Measurements from ENCODE around the gene IQCC.

DNA sequence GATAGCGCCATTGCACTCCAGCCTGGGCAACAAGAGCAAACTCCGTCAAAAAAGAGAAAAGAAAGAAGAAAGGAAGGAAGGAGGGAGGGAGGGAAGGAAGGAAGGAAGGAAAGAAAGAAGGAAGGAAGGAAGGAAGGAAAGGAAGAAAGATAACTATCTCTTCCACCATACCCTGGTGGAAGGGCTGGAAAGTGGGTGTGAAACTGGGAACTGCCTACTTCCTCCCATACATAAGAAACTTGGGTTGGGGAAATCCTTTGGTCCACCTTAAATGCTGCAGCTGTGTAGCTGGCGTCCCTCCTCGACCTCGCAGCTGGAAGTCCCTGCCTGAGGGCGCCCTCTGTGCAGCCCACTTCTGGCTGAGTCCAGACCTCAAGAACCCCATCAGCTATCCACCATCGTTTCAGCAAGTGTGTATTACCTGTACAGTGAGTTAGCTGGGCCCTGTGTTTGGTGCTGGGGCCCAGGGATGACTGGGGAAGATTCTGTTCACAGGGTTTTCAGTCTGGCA lies 36.9 kb downstream of the IQCC start:
- TF ChIP-seq, protein P1, sequence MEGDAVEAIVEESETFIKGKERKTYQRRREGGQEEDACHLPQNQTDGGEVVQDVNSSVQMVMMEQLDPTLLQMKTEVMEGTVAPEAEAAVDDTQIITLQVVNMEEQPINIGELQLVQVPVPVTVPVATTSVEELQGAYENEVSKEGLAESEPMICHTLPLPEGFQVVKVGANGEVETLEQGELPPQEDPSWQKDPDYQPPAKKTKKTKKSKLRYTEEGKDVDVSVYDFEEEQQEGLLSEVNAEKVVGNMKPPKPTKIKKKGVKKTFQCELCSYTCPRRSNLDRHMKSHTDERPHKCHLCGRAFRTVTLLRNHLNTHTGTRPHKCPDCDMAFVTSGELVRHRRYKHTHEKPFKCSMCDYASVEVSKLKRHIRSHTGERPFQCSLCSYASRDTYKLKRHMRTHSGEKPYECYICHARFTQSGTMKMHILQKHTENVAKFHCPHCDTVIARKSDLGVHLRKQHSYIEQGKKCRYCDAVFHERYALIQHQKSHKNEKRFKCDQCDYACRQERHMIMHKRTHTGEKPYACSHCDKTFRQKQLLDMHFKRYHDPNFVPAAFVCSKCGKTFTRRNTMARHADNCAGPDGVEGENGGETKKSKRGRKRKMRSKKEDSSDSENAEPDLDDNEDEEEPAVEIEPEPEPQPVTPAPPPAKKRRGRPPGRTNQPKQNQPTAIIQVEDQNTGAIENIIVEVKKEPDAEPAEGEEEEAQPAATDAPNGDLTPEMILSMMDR (conservative IDR thresholded peaks at IDR 0.05): no peak
- no peak for TF ChIP-seq EZH2 (IDR thresholded peaks at IDR 0.05; ENCODE audit: low read depth)

All from PC-9 (cell line).